ENCODE data around the gene MTHFSD.

MTHFSD gene

GRCh38 chr16:86498155-86498670 is 56.8 kb downstream of the MTHFSD start:
- CTCF ChIA-PET: interaction anchor here (0.9 kb wide), 1 partner anchor 43 kb away, joined by 3 read pairs; no protein-coding TSS in a partner anchor
- TF ChIP-seq FOXA1 (IDR thresholded peaks at IDR 0.05) (no peak), CTBP1 (IDR thresholded peaks at IDR 0.05; ENCODE audit: borderline replicate concordance) (no peak), SUZ12 (IDR thresholded peaks at IDR 0.05) (no peak), FOXM1 (IDR thresholded peaks at IDR 0.05; ENCODE audit: borderline replicate concordance) (no peak), ZNF384 (IDR thresholded peaks at IDR 0.05) (no peak), BHLHE40 (IDR thresholded peaks at IDR 0.05; ENCODE audit: borderline replicate concordance) (no peak), FOXK2 (IDR thresholded peaks at IDR 0.05) (no peak), ELF4 (IDR thresholded peaks at IDR 0.05) (no peak), L3MBTL2 (conservative IDR thresholded peaks at IDR 0.05) (no peak), SP1 (IDR thresholded peaks at IDR 0.05) (no peak), PKNOX1 (IDR thresholded peaks at IDR 0.05) (no peak), TARDBP (IDR thresholded peaks at IDR 0.05) (no peak), ARNT (IDR thresholded peaks at IDR 0.05) (no peak), HDGF (IDR thresholded peaks at IDR 0.05; ENCODE audit: borderline replicate concordance) (no peak), LEF1 (IDR thresholded peaks at IDR 0.05; ENCODE audit: borderline replicate concordance) (no peak), NFRKB (IDR thresholded peaks at IDR 0.05) (no peak)
- POLR2A ChIA-PET: no interaction called here
- DNase-seq (ENCODE audit: extremely low spot score): no peak

- no peak for TF ChIP-seq FOXM1 (IDR thresholded peaks at IDR 0.05; ENCODE audit: borderline replicate concordance)
- TF ChIP-seq PKNOX1 (IDR thresholded peaks at IDR 0.05): no peak
- TF ChIP-seq L3MBTL2 (conservative IDR thresholded peaks at IDR 0.05): no peak
- no peak for TF ChIP-seq SUZ12 (IDR thresholded peaks at IDR 0.05)
- TF ChIP-seq CTBP1 (IDR thresholded peaks at IDR 0.05; ENCODE audit: borderline replicate concordance): no peak
- no peak for TF ChIP-seq ZNF384 (IDR thresholded peaks at IDR 0.05)
- no peak for TF ChIP-seq NFRKB (IDR thresholded peaks at IDR 0.05)
- TF ChIP-seq HDGF (IDR thresholded peaks at IDR 0.05; ENCODE audit: borderline replicate concordance): no peak
- TF ChIP-seq ELF4 (IDR thresholded peaks at IDR 0.05): no peak
- TF ChIP-seq SP1 (IDR thresholded peaks at IDR 0.05): no peak
- TF ChIP-seq FOXK2 (IDR thresholded peaks at IDR 0.05): no peak
- TF ChIP-seq TARDBP (IDR thresholded peaks at IDR 0.05): no peak
- no peak for TF ChIP-seq FOXA1 (IDR thresholded peaks at IDR 0.05)
- ChIA-PET CTCF (no interaction called here), POLR2A (no interaction called here)
- DNase-seq (ENCODE audit: extremely low spot score): no peak
These were observed 57.4 kb downstream of the MTHFSD start for GRCh38 chr16:86497551-86498021.

GRCh38 chr16:86496929-86497461 is 58.0 kb downstream of the MTHFSD start:
- ChIA-PET POLR2A (no interaction called here), CTCF (no interaction called here)
- DNase-seq (ENCODE audit: extremely low spot score): no peak
- TF ChIP-seq L3MBTL2 (conservative IDR thresholded peaks at IDR 0.05): no peak
- no peak for TF ChIP-seq SP1 (IDR thresholded peaks at IDR 0.05)
- no peak for TF ChIP-seq PKNOX1 (IDR thresholded peaks at IDR 0.05)
- no peak for TF ChIP-seq TARDBP (IDR thresholded peaks at IDR 0.05)
- TF ChIP-seq SUZ12 (IDR thresholded peaks at IDR 0.05): no peak
- no peak for TF ChIP-seq LEF1 (IDR thresholded peaks at IDR 0.05; ENCODE audit: borderline replicate concordance)
- TF ChIP-seq BHLHE40 (IDR thresholded peaks at IDR 0.05; ENCODE audit: borderline replicate concordance): no peak

GRCh38 chr16:86496262-86496928 is 58.6 kb downstream of the MTHFSD start:
- POLR2A ChIA-PET: no interaction called here
- TF ChIP-seq ARNT (IDR thresholded peaks at IDR 0.05): no peak
- no peak for TF ChIP-seq FOXM1 (IDR thresholded peaks at IDR 0.05; ENCODE audit: borderline replicate concordance)
- TF ChIP-seq PKNOX1 (IDR thresholded peaks at IDR 0.05): no peak
- no peak for TF ChIP-seq TARDBP (IDR thresholded peaks at IDR 0.05)
- TF ChIP-seq BHLHE40 (IDR thresholded peaks at IDR 0.05; ENCODE audit: borderline replicate concordance): no peak
- TF ChIP-seq SUZ12 (IDR thresholded peaks at IDR 0.05): no peak
- no peak for TF ChIP-seq ELF4 (IDR thresholded peaks at IDR 0.05)
- no peak for TF ChIP-seq ZNF384 (IDR thresholded peaks at IDR 0.05)
- TF ChIP-seq FOXA1 (IDR thresholded peaks at IDR 0.05): no peak
- TF ChIP-seq CTBP1 (IDR thresholded peaks at IDR 0.05; ENCODE audit: borderline replicate concordance): no peak
- no peak for DNase-seq (ENCODE audit: extremely low spot score)
- CTCF ChIA-PET: no interaction called here

- no peak for DNase-seq (ENCODE audit: extremely low spot score)
- ChIA-PET CTCF (no interaction called here), POLR2A (no interaction called here)
- no peak for TF ChIP-seq SUZ12 (IDR thresholded peaks at IDR 0.05)
- TF ChIP-seq LEF1 (IDR thresholded peaks at IDR 0.05; ENCODE audit: borderline replicate concordance): no peak
- TF ChIP-seq NFRKB (IDR thresholded peaks at IDR 0.05): no peak
- no peak for TF ChIP-seq PKNOX1 (IDR thresholded peaks at IDR 0.05)
- no peak for TF ChIP-seq ZNF384 (IDR thresholded peaks at IDR 0.05)
These were observed 59.2 kb downstream of the MTHFSD start for GRCh38 chr16:86495756-86496261.
